IMR-90 (cell line): ENCODE data around the gene DNAH9. TPM values are rescaled to one million over a fixed set of nuclear protein-coding genes. Genes with fewer than 3 reads are reported as not detected.

ENCODE experiments used
- ATAC-seq: fragments of 200-7000 bp; cut with Tn5 transposase; 2 replicates; pipeline ENCODE4 v1.9.1; 2020; ENCODE audit warnings: low read depth, mild to moderate bottlenecking, moderate library complexity
- BruUV-seq: library from RNA; stranded (reverse); fragments of 400-500 nt; replicated peaks from 2 replicates; lab custom pipeline; 2021; lab: Mats Ljungman, UMichigan
- CTCF ChIA-PET: fragments of 300-600 bp; formaldehyde crosslinking; extraction: SDS; loops from one replicate; lab custom pipeline; 2021; ENCODE audit warnings: antibody characterized with exemption; lab: Yijun Ruan, JAX
- POLR2A ChIA-PET: fragments of 300-600 bp; sonication (Branson Sonifier 250); formaldehyde crosslinking; loops from one replicate; lab custom pipeline; 2022; ENCODE audit warnings: antibody characterized with exemption; ENCODE audit not compliant: unreplicated experiment; lab: Charles Lee
- DNase-seq: peaks from one replicate; pipeline ENCODE4 v3.0.0; 2013
- H2AFZ ChIP-seq: replicated peaks from 2 replicates; pipeline ENCODE3; 2013; ENCODE audit warnings: low read length, mild to moderate bottlenecking; ENCODE audit not compliant: poor library complexity
- H2AK5ac ChIP-seq: 2 replicates; pipeline ENCODE4 v1.6.1; 2013; ENCODE audit warnings: low read depth, low read length, inconsistent platforms
- H2AK9ac ChIP-seq: replicated peaks from 2 replicates; pipeline ENCODE3; 2013; ENCODE audit warnings: mild to moderate bottlenecking, low read depth, low read length, moderate library complexity; ENCODE audit not compliant: poor library complexity
- H2BK120ac ChIP-seq: 2 replicates; pipeline ENCODE4 v1.6.1; 2013; ENCODE audit warnings: low read depth, low read length, inconsistent platforms
- H2BK15ac ChIP-seq: 3 replicates; pipeline ENCODE4 v1.6.1; 2013; ENCODE audit warnings: low read depth, low read length, inconsistent platforms
- H2BK20ac ChIP-seq: 2 replicates; pipeline ENCODE4 v1.6.1; 2013; ENCODE audit warnings: low read depth, mild to moderate bottlenecking, inconsistent platforms, low read length, moderate library complexity
- H2BK5ac ChIP-seq: 2 replicates; pipeline ENCODE4 v1.6.1; 2013; ENCODE audit warnings: mild to moderate bottlenecking, low read depth, low read length, inconsistent platforms; ENCODE audit not compliant: poor library complexity, severe bottlenecking
- H3K14ac ChIP-seq: replicated peaks from 2 replicates; pipeline ENCODE4 v1.6.1; 2013; ENCODE audit warnings: low read depth, low read length, inconsistent platforms
- H3K18ac ChIP-seq: 2 replicates; pipeline ENCODE4 v1.6.1; 2013; ENCODE audit warnings: low read depth, low read length, control low read depth
- H3K23ac ChIP-seq: 2 replicates; pipeline ENCODE4 v1.6.1; 2013; ENCODE audit warnings: low read depth, low read length, inconsistent platforms
- H3K27ac ChIP-seq: 2 replicates; pipeline ENCODE4 v1.5.1; 2013; ENCODE audit warnings: mild to moderate bottlenecking, control low read depth, low read length; ENCODE audit not compliant: insufficient read depth
- H3K27me3 ChIP-seq: 2 replicates; pipeline ENCODE4 v1.6.1; 2013; ENCODE audit warnings: low read length; ENCODE audit not compliant: control insufficient read depth, insufficient read depth
- H3K36me3 ChIP-seq: 2 replicates; pipeline ENCODE4 v1.6.1; 2013; ENCODE audit warnings: low read length, mixed read lengths; ENCODE audit not compliant: control insufficient read depth, insufficient read depth
- H3K4ac ChIP-seq: 2 replicates; pipeline ENCODE4 v1.6.1; 2013; ENCODE audit warnings: low read depth, low read length, inconsistent platforms
- H3K4me1 ChIP-seq: 2 replicates; pipeline ENCODE4 v1.6.1; 2013; ENCODE audit warnings: low read length, mixed read lengths; ENCODE audit not compliant: control insufficient read depth, insufficient read depth
- H3K4me2 ChIP-seq: 2 replicates; pipeline ENCODE4 v1.6.1; 2013; ENCODE audit warnings: low read depth, mild to moderate bottlenecking, control low read depth, low read length, moderate library complexity
- H3K4me3 ChIP-seq: 2 replicates; pipeline ENCODE4 v1.5.1; 2013; ENCODE audit warnings: low read depth, mild to moderate bottlenecking, control low read depth, low read length, moderate library complexity; ENCODE audit not compliant: insufficient read depth
- H3K56ac ChIP-seq: 2 replicates; pipeline ENCODE4 v1.6.1; 2013; ENCODE audit warnings: low read length, inconsistent platforms; ENCODE audit not compliant: insufficient read depth; ENCODE audit errors: extremely low read depth
- H3K79me1 ChIP-seq, 2 experiments: 2 replicates each; pipeline ENCODE4 v1.6.1; 2013; ENCODE audit warnings: low read length in 2 of 2, inconsistent platforms in 1 of 2, low read depth in 1 of 2
- H3K9ac ChIP-seq: 2 replicates; pipeline ENCODE4 v1.6.1; 2013; ENCODE audit warnings: low read depth, low read length, control low read depth
- H3K9me1 ChIP-seq: 2 replicates; pipeline ENCODE4 v1.6.1; 2013; ENCODE audit warnings: low read length, inconsistent platforms; ENCODE audit not compliant: insufficient read depth
- H3K9me3 ChIP-seq: 2 replicates; pipeline ENCODE4 v1.6.1; 2013; ENCODE audit warnings: low read length; ENCODE audit not compliant: control insufficient read depth, insufficient read depth
- H4K20me1 ChIP-seq: 2 replicates; pipeline ENCODE4 v1.6.1; 2013; ENCODE audit warnings: low read length, inconsistent platforms; ENCODE audit not compliant: insufficient read depth
- H4K5ac ChIP-seq: 2 replicates; pipeline ENCODE4 v1.6.1; 2013; ENCODE audit warnings: mild to moderate bottlenecking, low read depth, low read length, control low read depth
- H4K8ac ChIP-seq, 2 experiments: 2 replicates each; pipeline ENCODE4 v1.6.1; 2013; ENCODE audit warnings: low read depth in 2 of 2, low read length in 2 of 2, control low read depth in 1 of 2, inconsistent platforms in 1 of 2
- H4K91ac ChIP-seq: 2 replicates; pipeline ENCODE4 v1.6.1; 2013; ENCODE audit warnings: low read depth, low read length, inconsistent platforms; ENCODE audit not compliant: insufficient read depth
- BHLHE40 ChIP-seq: fragments of 150-350 bp; IDR thresholded peaks from 2 replicates; pipeline ENCODE4 v1.6.1; 2016; ENCODE audit warnings: mild to moderate bottlenecking, low read depth, low read length
- CEBPB ChIP-seq: IDR thresholded peaks from 2 replicates; pipeline ENCODE4 v1.6.1; 2012; ENCODE audit warnings: low read depth, low read length, improper control_type of control experiment
- CHD1 ChIP-seq: IDR thresholded peaks from 2 replicates; pipeline ENCODE4 v1.6.1; 2012; ENCODE audit warnings: low read depth, low read length, improper control_type of control experiment
- ELK1 ChIP-seq: fragments of 150-350 bp; IDR thresholded peaks from 2 replicates; pipeline ENCODE4 v1.6.1; 2016; ENCODE audit warnings: low read depth, mild to moderate bottlenecking, low read length, moderate library complexity, borderline replicate concordance
- FOS ChIP-seq: fragments of 150-350 bp; IDR thresholded peaks from 2 replicates; pipeline ENCODE4 v1.6.1; 2016; ENCODE audit warnings: low read depth, low read length
- MAFK ChIP-seq: IDR thresholded peaks from 2 replicates; pipeline ENCODE4 v1.6.1; 2012; ENCODE audit warnings: low read depth, low read length, improper control_type of control experiment
- MAZ ChIP-seq: IDR thresholded peaks from 2 replicates; pipeline ENCODE4 v1.6.1; 2012; ENCODE audit warnings: low read depth, mild to moderate bottlenecking, low read length, improper control_type of control experiment, moderate library complexity, borderline replicate concordance
- MXI1 ChIP-seq: IDR thresholded peaks from 2 replicates; pipeline ENCODE4 v1.6.1; 2012; ENCODE audit warnings: low read depth, mild to moderate bottlenecking, low read length, moderate library complexity, borderline replicate concordance
- NFE2L2 ChIP-seq: fragments of 150-350 bp; IDR thresholded peaks from 2 replicates; pipeline ENCODE4 v1.6.1; 2016; ENCODE audit warnings: low read depth, mild to moderate bottlenecking, low read length
- POLR2A ChIP-seq: IDR thresholded peaks from 2 replicates; pipeline ENCODE4 v1.6.1; 2012; ENCODE audit warnings: mild to moderate bottlenecking, low read depth, low read length
- RAD21 ChIP-seq: IDR thresholded peaks from 2 replicates; pipeline ENCODE4 v1.6.1; 2012; ENCODE audit warnings: low read length, improper control_type of control experiment
- RCOR1 ChIP-seq: IDR thresholded peaks from 2 replicates; pipeline ENCODE4 v1.6.1; 2012; ENCODE audit warnings: mild to moderate bottlenecking, low read length, improper control_type of control experiment; ENCODE audit not compliant: insufficient replicate concordance
- RFX5 ChIP-seq: IDR thresholded peaks from 2 replicates; pipeline ENCODE4 v1.8.0; 2012; ENCODE audit warnings: low read depth, mild to moderate bottlenecking, low read length, moderate library complexity
- SMC3 ChIP-seq: fragments of 150-350 bp; IDR thresholded peaks from 2 replicates; pipeline ENCODE4 v1.6.1; 2016; ENCODE audit warnings: low read depth, mild to moderate bottlenecking, antibody characterized with exemption, low read length, moderate library complexity
- WGBS, 2 experiments: methylation state at CpG; one replicate each; pipeline versions ENCODE4 v1.1.5 to v1.1.7; 2013; ENCODE audit warnings: missing lambda C conversion rate in 2 of 2; ENCODE audit not compliant: insufficient read length in 1 of 2; ENCODE audit errors: extremely low coverage in 2 of 2; 5-methylcytosine and 5-hydroxymethylcytosine counted together
- dilution Hi-C: fragments of 300-500 bp; cut with HindIII; formaldehyde crosslinking; loops from one replicate; pipeline ENCODE4 v1.14.3; 2018; ENCODE audit warnings: low sequenced_read_pairs; ENCODE audit not compliant: unreplicated experiment
- in situ Hi-C: fragments of 300-500 bp; cut with MboI; formaldehyde crosslinking; loops from 3 replicates; pipeline ENCODE4 v1.14.3; 2019; ENCODE audit warnings: low sequenced_read_pairs, inconsistent platforms, mixed read lengths
- intact Hi-C: fragments of 100-400 bp; cut with micrococcal nuclease; formaldehyde crosslinking; loops from 2 replicates; pipeline ENCODE4 v1.10.0; 2022
- polyA plus RNA-seq, 3 experiments: library from polyadenylated mRNA; depleted of rRNA; stranded (reverse); fragments of >200 nt; gene quantifications; 2 replicates each; pipeline ENCODE4 v1.2.3, GENCODE V29; 2012; ENCODE audit warnings: low replicate concordance in 1 of 3
- total RNA-seq: library from RNA; depleted of rRNA; stranded (reverse); fragments of >200 nt; gene quantifications from 2 replicates; pipeline ENCODE4 v1.2.3, GENCODE V29; 2012
- TF ChIP-seq, protein P1 (sequence below): conservative IDR thresholded peaks from 2 replicates; pipeline ENCODE4 v1.5.1; 2012; ENCODE audit warnings: mild to moderate bottlenecking, low read depth, low read length, improper control_type of control experiment
- TF ChIP-seq, protein P2 (sequence below): fragments of 150-350 bp; IDR thresholded peaks from 2 replicates; pipeline ENCODE4 v1.6.1; 2017; ENCODE audit warnings: mild to moderate bottlenecking, antibody characterized with exemption, low read length, low read depth

DNAH9 gene
- total and polyA plus RNA-seq, 2 of the 4 experiments (the other 2 are of a cell fraction) = not detected

GRCh38 chr17:11719856-11720255, 121.6 kb downstream of the DNAH9 start:
- POLR2A ChIA-PET = no interaction called here
- intact Hi-C loops (no loop called here), in situ Hi-C loops (no loop called here), dilution Hi-C loops (no loop called here)
- no peak overlapping the region for H2AK9ac ChIP-seq
- no peak overlapping the region for H2BK120ac ChIP-seq
- 35% methylated on average over 2 of the region's 6 CpGs; no CpG with 5 or more reads in 1 of the 2 experiments for WGBS, 2 experiments
- H3K9ac ChIP-seq = no peak overlapping the region
- no peak overlapping the region for H3K4me2 ChIP-seq
- no peak overlapping the region for H4K8ac ChIP-seq
- H3K79me1 ChIP-seq = no peaks in the 10 kb centered on the region
- ATAC-seq (no peak), DNase-seq (no peak)
- no peak overlapping the region for H4K5ac ChIP-seq
- no peaks in the 10 kb centered on the region for H3K9me1 ChIP-seq
- CTCF ChIA-PET = no interaction called here
- H3K23ac ChIP-seq = no peak overlapping the region
- no peak overlapping the region for H3K18ac ChIP-seq
- no peak overlapping the region for H3K14ac ChIP-seq
- H3K4ac ChIP-seq = no peak overlapping the region
- H3K27me3 ChIP-seq = no peaks in the 10 kb centered on the region
- no peaks in the 10 kb centered on the region for H4K20me1 ChIP-seq
- no peak overlapping the region for H2BK20ac ChIP-seq
- H2AK5ac ChIP-seq = no peak overlapping the region
- no peak overlapping the region for H2BK15ac ChIP-seq
- no peak overlapping the region for H4K91ac ChIP-seq
- H3K36me3 ChIP-seq = no peaks in the 10 kb centered on the region
- no peak overlapping the region for H3K4me3 ChIP-seq
- no peak overlapping the region for H3K27ac ChIP-seq
- peaks cover 26% of the 10 kb centered on the region for H3K9me3 ChIP-seq
- no TSS peak for BruUV-seq
- no peak overlapping the region for H2AFZ ChIP-seq
- no peaks in the 10 kb centered on the region for H3K4me1 ChIP-seq
- no peak overlapping the region for H3K56ac ChIP-seq
- no peak overlapping the region for H2BK5ac ChIP-seq
- TF ChIP-seq MAZ (no peak), POLR2A (no peak), SMC3 (no peak), RFX5 (no peak), CEBPB (no peak), ELK1 (no peak), NFE2L2 (no peak), MXI1 (no peak), CHD1 (no peak), BHLHE40 (no peak), RCOR1 (no peak), RAD21 (no peak), MAFK (no peak), FOS (no peak)
- TF ChIP-seq, protein P1, sequence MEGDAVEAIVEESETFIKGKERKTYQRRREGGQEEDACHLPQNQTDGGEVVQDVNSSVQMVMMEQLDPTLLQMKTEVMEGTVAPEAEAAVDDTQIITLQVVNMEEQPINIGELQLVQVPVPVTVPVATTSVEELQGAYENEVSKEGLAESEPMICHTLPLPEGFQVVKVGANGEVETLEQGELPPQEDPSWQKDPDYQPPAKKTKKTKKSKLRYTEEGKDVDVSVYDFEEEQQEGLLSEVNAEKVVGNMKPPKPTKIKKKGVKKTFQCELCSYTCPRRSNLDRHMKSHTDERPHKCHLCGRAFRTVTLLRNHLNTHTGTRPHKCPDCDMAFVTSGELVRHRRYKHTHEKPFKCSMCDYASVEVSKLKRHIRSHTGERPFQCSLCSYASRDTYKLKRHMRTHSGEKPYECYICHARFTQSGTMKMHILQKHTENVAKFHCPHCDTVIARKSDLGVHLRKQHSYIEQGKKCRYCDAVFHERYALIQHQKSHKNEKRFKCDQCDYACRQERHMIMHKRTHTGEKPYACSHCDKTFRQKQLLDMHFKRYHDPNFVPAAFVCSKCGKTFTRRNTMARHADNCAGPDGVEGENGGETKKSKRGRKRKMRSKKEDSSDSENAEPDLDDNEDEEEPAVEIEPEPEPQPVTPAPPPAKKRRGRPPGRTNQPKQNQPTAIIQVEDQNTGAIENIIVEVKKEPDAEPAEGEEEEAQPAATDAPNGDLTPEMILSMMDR = no peak
- TF ChIP-seq, protein P2, sequence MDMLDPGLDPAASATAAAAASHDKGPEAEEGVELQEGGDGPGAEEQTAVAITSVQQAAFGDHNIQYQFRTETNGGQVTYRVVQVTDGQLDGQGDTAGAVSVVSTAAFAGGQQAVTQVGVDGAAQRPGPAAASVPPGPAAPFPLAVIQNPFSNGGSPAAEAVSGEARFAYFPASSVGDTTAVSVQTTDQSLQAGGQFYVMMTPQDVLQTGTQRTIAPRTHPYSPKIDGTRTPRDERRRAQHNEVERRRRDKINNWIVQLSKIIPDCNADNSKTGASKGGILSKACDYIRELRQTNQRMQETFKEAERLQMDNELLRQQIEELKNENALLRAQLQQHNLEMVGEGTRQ = no peak
